HepG2 (cell line): ENCODE results near the gene AFTPH. TPM values are rescaled to one million over a fixed set of nuclear protein-coding genes. Genes with fewer than 3 reads are reported as not detected.

Experiments used
- ATM ChIP-seq: fragments of 450-650 bp; IDR thresholded peaks from 2 replicates; pipeline ENCODE4 v1.7.1; 2017; ENCODE audit warnings: mild to moderate bottlenecking, borderline replicate concordance
- EHMT2 ChIP-seq: fragments of 200-600 bp; sonication (generic); IDR thresholded peaks from 2 replicates; pipeline ENCODE4 v1.7.0; 2017; ENCODE audit warnings: antibody characterized with exemption, low read depth, low read length, borderline replicate concordance
- FOXA1 ChIP-seq, 2 experiments: fragments of 450-650 bp in 1 of 2; sonication (generic) in 1 of 2; formaldehyde crosslinking in 1 of 2; IDR thresholded peaks; 2 replicates each; pipeline versions ENCODE4 v1.4.0 to v1.6.1; 2016 to 2020; ENCODE audit warnings: missing genetic modification reagents in 1 of 2
- IRX3 ChIP-seq: sonication (generic); formaldehyde crosslinking; IDR thresholded peaks from 2 replicates; pipeline ENCODE4 v1.8.1; 2023; ENCODE audit warnings: mild to moderate bottlenecking, low read depth, missing genetic modification reagents, borderline replicate concordance
- KMT2A ChIP-seq: sonication (generic); formaldehyde crosslinking; IDR thresholded peaks from 2 replicates; pipeline ENCODE4 v1.4.0; 2020; ENCODE audit warnings: missing genetic modification reagents
- MBD4 ChIP-seq: IDR thresholded peaks from 2 replicates; pipeline ENCODE4 v1.6.1; 2012; ENCODE audit warnings: low read length, inconsistent platforms, borderline replicate concordance
- POGZ ChIP-seq: sonication (generic); formaldehyde crosslinking; IDR thresholded peaks from 2 replicates; pipeline ENCODE4 v1.4.0; 2020; ENCODE audit warnings: mild to moderate bottlenecking, missing genetic modification reagents
- RBAK ChIP-seq: sonication (generic); formaldehyde crosslinking; IDR thresholded peaks from 2 replicates; pipeline ENCODE4 v1.5.1; 2020; ENCODE audit warnings: mild to moderate bottlenecking, missing genetic modification reagents
- RXRA ChIP-seq: sonication (generic); formaldehyde crosslinking; IDR thresholded peaks from 2 replicates; pipeline ENCODE4 v1.5.1; 2020; ENCODE audit warnings: missing genetic modification reagents
- SNAPC2 ChIP-seq: sonication (generic); formaldehyde crosslinking; IDR thresholded peaks from 2 replicates; pipeline ENCODE4 v1.8.1; 2022; ENCODE audit warnings: mild to moderate bottlenecking, missing genetic modification reagents
- SRSF1 ChIP-seq: fragments of 200-400 bp; formaldehyde crosslinking; optimal IDR thresholded peaks from 2 replicates; pipeline ENCODE3; 2017; ENCODE audit warnings: mild to moderate bottlenecking, low read depth, low read length, moderate library complexity
- STAG1 ChIP-seq: sonication (generic); formaldehyde crosslinking; IDR thresholded peaks from 2 replicates; pipeline ENCODE4 v1.4.0; 2020; ENCODE audit warnings: missing genetic modification reagents
- TAF15 ChIP-seq: fragments of 200-400 bp; formaldehyde crosslinking; IDR thresholded peaks from one replicate; pipeline ENCODE4 v1.6.1; 2018; ENCODE audit warnings: mild to moderate bottlenecking, low read depth, low read length; ENCODE audit not compliant: poor library complexity, severe bottlenecking
- TOE1 ChIP-seq: sonication (generic); formaldehyde crosslinking; IDR thresholded peaks from 2 replicates; pipeline ENCODE4 v1.4.0; 2020; ENCODE audit warnings: mild to moderate bottlenecking, missing genetic modification reagents
- U2AF1 ChIP-seq: fragments of 200-400 bp; formaldehyde crosslinking; optimal IDR thresholded peaks from 2 replicates; pipeline ENCODE3; 2017; ENCODE audit warnings: mild to moderate bottlenecking, low read depth, low read length
- ZBTB20 ChIP-seq: sonication (generic); formaldehyde crosslinking; IDR thresholded peaks from 2 replicates; pipeline ENCODE4 v1.8.1; 2023; ENCODE audit warnings: missing genetic modification reagents, low read depth, mild to moderate bottlenecking, borderline replicate concordance
- ZBTB7B ChIP-seq: sonication (generic); formaldehyde crosslinking; IDR thresholded peaks from 2 replicates; pipeline ENCODE4 v1.4.0; 2020; ENCODE audit warnings: missing genetic modification reagents
- ZFP36L1 ChIP-seq: sonication (generic); formaldehyde crosslinking; IDR thresholded peaks from 2 replicates; pipeline ENCODE4 v1.8.0; 2022; ENCODE audit warnings: mild to moderate bottlenecking, missing genetic modification reagents, moderate library complexity
- ZNF10 ChIP-seq: sonication (generic); formaldehyde crosslinking; IDR thresholded peaks from 2 replicates; pipeline ENCODE4 v1.4.0; 2020; ENCODE audit warnings: mild to moderate bottlenecking, low read depth, missing genetic modification reagents, borderline replicate concordance
- ZNF879 ChIP-seq: sonication (generic); formaldehyde crosslinking; IDR thresholded peaks from 2 replicates; pipeline ENCODE4 v1.8.1; 2023; ENCODE audit warnings: missing genetic modification reagents
- polyA plus RNA-seq, 8 experiments: library from polyadenylated mRNA; depleted of rRNA in 3 of 8; stranded (reverse) in 7 of 8; unstranded in 1 of 8; fragments of >200 nt; fragmentation: Illumina TruSeq in 4 of 8; extraction: Trizol in 4 of 8; gene quantifications; 2 replicates each; pipeline versions ENCODE4 v1.2.1 to v1.2.3, GENCODE V29; 2011 to 2016; ENCODE audit warnings: low read depth in 4 of 8, missing spikeins in 1 of 8, mixed read lengths in 1 of 8; ENCODE audit not compliant: insufficient read depth in 1 of 8
- total RNA-seq, 5 experiments: library from RNA; depleted of rRNA; stranded (reverse); fragments of >200 nt; fragmentation: Illumina TruSeq; extraction: Trizol; gene quantifications; 2 replicates each; pipeline ENCODE4 v1.2.3, GENCODE V29; 2016; ENCODE audit warnings: low read depth in 1 of 5
- TF ChIP-seq, protein P1 (sequence below): sonication (generic); formaldehyde crosslinking; IDR thresholded peaks from 2 replicates; pipeline ENCODE4 v1.5.0; 2020; ENCODE audit warnings: missing genetic modification reagents
- TF ChIP-seq, protein P2 (sequence below): sonication (generic); formaldehyde crosslinking; IDR thresholded peaks from 2 replicates; pipeline ENCODE4 v1.4.0; 2020; ENCODE audit warnings: missing genetic modification reagents
- TF ChIP-seq, protein P3 (sequence below): sonication (generic); formaldehyde crosslinking; IDR thresholded peaks from 2 replicates; pipeline ENCODE4 v1.5.1; 2020; ENCODE audit warnings: mild to moderate bottlenecking, missing genetic modification reagents, borderline replicate concordance

Gene AFTPH
- total and polyA plus RNA-seq, 2 of the 13 experiments (the other 11 are each of a cell fraction or from before 2014, with no cell fraction given): 27.5 to 36.8 TPM

DNA sequence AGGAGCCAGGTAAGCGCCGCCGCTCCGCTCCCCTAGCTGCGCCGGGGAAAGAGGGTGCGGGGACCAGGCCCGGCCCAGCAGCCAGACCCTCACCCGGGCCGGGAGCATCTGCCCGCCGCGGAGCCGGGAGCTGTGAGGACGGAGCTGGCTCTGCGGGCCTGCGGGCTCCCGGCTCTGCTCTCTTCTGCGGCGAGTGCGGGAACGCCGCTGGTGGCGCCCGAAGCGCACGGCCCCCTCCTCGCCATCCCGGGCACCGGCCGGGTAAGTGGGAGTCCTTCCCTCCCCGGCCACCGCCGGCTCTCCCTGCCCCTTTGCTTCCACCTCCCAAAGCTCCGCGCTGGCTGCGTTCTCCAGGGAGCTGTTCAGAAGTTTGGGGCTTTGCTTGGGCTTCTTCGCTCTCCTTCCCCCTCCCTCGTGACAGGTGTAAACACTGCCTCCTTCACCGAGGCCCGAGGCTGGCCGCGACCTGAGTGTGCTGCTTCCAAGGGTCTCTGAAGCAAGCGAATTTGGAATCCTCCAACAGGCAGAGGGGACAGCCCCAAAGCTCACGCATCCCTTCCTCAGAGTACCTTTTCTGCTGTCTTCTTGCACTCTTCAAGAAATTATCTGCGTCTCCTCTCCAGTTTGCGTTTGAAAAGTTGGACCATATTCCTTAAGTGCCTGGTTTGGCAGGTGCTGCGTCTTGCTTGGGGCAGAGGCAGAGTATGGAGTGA is 632 bp downstream of the AFTPH start (continued):
- TF ChIP-seq ZNF879 (peak; percentile 48; the same call in 1 of the 2 replicates), RBAK (CRISPR knock-in tag) (no peak), MBD4 (no peak), SNAPC2 (CRISPR knock-in tag) (no peak; the same call in 1 of the 2 replicates), ZBTB7B (CRISPR knock-in tag) (no peak), SRSF1 (peak; percentile 42), IRX3 (no peak), EHMT2 (no peak), POGZ (0 out of 2 replicates have a peak, but pooled peaks have one; percentile 6), ZFP36L1 (no peak), ZBTB20 (CRISPR knock-in tag) (no peak; the same call in 1 of the 2 replicates), TOE1 (CRISPR knock-in tag) (no peak), U2AF1 (no peak), STAG1 (no peak), ZNF10 (CRISPR knock-in tag) (no peak), TAF15 (no peak), FOXA1 (IDR thresholded peaks at IDR 0.05) (no peak), FOXA1 (CRISPR knock-in tag; IDR thresholded peaks at IDR 0.05) (peak; percentile 39; the same call in 1 of the 2 replicates), ATM (no peak), KMT2A (CRISPR knock-in tag) (peak; percentile 82; the same call in 1 of the 2 replicates), RXRA (CRISPR knock-in tag) (no peak; the same call in 1 of the 2 replicates)
- TF ChIP-seq, protein P1, sequence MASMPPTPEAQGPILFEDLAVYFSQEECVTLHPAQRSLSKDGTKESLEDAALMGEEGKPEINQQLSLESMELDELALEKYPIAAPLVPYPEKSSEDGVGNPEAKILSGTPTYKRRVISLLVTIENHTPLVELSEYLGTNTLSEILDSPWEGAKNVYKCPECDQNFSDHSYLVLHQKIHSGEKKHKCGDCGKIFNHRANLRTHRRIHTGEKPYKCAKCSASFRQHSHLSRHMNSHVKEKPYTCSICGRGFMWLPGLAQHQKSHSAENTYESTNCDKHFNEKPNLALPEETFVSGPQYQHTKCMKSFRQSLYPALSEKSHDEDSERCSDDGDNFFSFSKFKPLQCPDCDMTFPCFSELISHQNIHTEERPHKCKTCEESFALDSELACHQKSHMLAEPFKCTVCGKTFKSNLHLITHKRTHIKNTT (CRISPR knock-in tag): no peak
- TF ChIP-seq, protein P2, sequence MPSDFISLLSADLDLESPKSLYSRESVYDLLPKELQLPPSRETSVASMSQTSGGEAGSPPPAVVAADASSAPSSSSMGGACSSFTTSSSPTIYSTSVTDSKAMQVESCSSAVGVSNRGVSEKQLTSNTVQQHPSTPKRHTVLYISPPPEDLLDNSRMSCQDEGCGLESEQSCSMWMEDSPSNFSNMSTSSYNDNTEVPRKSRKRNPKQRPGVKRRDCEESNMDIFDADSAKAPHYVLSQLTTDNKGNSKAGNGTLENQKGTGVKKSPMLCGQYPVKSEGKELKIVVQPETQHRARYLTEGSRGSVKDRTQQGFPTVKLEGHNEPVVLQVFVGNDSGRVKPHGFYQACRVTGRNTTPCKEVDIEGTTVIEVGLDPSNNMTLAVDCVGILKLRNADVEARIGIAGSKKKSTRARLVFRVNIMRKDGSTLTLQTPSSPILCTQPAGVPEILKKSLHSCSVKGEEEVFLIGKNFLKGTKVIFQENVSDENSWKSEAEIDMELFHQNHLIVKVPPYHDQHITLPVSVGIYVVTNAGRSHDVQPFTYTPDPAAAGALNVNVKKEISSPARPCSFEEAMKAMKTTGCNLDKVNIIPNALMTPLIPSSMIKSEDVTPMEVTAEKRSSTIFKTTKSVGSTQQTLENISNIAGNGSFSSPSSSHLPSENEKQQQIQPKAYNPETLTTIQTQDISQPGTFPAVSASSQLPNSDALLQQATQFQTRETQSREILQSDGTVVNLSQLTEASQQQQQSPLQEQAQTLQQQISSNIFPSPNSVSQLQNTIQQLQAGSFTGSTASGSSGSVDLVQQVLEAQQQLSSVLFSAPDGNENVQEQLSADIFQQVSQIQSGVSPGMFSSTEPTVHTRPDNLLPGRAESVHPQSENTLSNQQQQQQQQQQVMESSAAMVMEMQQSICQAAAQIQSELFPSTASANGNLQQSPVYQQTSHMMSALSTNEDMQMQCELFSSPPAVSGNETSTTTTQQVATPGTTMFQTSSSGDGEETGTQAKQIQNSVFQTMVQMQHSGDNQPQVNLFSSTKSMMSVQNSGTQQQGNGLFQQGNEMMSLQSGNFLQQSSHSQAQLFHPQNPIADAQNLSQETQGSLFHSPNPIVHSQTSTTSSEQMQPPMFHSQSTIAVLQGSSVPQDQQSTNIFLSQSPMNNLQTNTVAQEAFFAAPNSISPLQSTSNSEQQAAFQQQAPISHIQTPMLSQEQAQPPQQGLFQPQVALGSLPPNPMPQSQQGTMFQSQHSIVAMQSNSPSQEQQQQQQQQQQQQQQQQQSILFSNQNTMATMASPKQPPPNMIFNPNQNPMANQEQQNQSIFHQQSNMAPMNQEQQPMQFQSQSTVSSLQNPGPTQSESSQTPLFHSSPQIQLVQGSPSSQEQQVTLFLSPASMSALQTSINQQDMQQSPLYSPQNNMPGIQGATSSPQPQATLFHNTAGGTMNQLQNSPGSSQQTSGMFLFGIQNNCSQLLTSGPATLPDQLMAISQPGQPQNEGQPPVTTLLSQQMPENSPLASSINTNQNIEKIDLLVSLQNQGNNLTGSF: no peak
- TF ChIP-seq, protein P3, sequence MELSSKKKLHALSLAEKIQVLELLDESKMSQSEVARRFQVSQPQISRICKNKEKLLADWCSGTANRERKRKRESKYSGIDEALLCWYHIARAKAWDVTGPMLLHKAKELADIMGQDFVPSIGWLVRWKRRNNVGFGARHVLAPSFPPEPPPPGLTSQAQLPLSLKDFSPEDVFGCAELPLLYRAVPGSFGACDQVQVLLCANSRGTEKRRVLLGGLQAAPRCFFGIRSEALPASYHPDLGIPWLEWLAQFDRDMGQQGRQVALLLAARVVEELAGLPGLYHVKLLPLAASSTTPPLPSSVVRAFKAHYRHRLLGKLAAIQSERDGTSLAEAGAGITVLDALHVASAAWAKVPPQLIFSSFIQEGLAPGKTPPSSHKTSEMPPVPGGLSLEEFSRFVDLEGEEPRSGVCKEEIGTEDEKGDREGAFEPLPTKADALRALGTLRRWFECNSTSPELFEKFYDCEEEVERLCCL (CRISPR knock-in tag): 0 out of 2 replicates have a peak, but pooled peaks have one; percentile 33
